ENCODE results near the gene PLPP2. TPM values are rescaled to one million over a fixed set of nuclear protein-coding genes. Genes with fewer than 3 reads are reported as not detected.

Gene PLPP2
- total RNA-seq (10.0 and 26.6 TPM in 2 replicates), polyA plus RNA-seq (1.8 and 18.6 TPM in 2 replicates), polyA minus RNA-seq (ENCODE audit: low replicate concordance) (18.5 and 49.3 TPM in 2 replicates)
- 1.6 and 21.8 TPM in 2 replicates for polyA plus RNA-seq (2012)

GRCh38 chr19:291006-291521, at the start of gene PLPP2:
TSS of gene PLPP2 (minus strand) at chr19:291403. CDS start at chr19:291336, 67 bp downstream.
- no peaks in the 10 kb centered on the region for H3K36me3 ChIP-seq (ENCODE audit: control insufficient read depth, insufficient read depth, low read length)
- no peaks in the 10 kb centered on the region for H3K9me3 ChIP-seq (ENCODE audit: control insufficient read depth, insufficient read depth, low read depth, low read length)
- peak within 1 kb of the TSS; percentile 59 for H3K4me2 ChIP-seq (ENCODE audit: extremely low read depth, insufficient read depth, low read length)
- peaks cover 3% of the 10 kb centered on the region for H3K4me1 ChIP-seq (ENCODE audit: control insufficient read depth, extremely low read depth, insufficient read depth, low read length)
- no peak for TF ChIP-seq EZH2 (IDR thresholded peaks at IDR 0.05; ENCODE audit: low read length, missing control alignments)
- no peak for TF ChIP-seq CTCF (conservative IDR thresholded peaks at IDR 0.05 in 1 of 2, IDR thresholded peaks at IDR 0.05 in 1 of 2; ENCODE audit: low read depth in 1 of 2, low read length in 2 of 2)
- H3K27ac ChIP-seq (ENCODE audit: insufficient read depth, low read length), result no peak within 1 kb of the TSS
- peak within 1 kb of the TSS; percentile 18 to 48 (median 36) for H3K4me3 ChIP-seq (replicated peaks in 1 of 4; ENCODE audit: control extremely low read depth in 1 of 4, insufficient read depth in 1 of 4, low read depth in 3 of 4, low read length in 4 of 4)
- H4K20me1 ChIP-seq (ENCODE audit: control insufficient read depth, extremely low read depth, insufficient read depth, low read length), result no peaks in the 10 kb centered on the region
- H3K27me3 ChIP-seq (ENCODE audit: control insufficient read depth, insufficient read depth, low read length), result peaks cover 31% of the 10 kb centered on the region
- H3K79me2 ChIP-seq (ENCODE audit: control insufficient read depth, insufficient read depth, low read length), result no peaks in the 10 kb centered on the region
- H2AFZ ChIP-seq (ENCODE audit: low read length), result no peak within 1 kb of the TSS
- no peak within 1 kb of the TSS for H3K9ac ChIP-seq (ENCODE audit: insufficient read depth, low read length)
- DNase-seq (ENCODE audit: low read depth in 2 of 2), result peak in 1 of 2 donors; percentile 23

DNA sequence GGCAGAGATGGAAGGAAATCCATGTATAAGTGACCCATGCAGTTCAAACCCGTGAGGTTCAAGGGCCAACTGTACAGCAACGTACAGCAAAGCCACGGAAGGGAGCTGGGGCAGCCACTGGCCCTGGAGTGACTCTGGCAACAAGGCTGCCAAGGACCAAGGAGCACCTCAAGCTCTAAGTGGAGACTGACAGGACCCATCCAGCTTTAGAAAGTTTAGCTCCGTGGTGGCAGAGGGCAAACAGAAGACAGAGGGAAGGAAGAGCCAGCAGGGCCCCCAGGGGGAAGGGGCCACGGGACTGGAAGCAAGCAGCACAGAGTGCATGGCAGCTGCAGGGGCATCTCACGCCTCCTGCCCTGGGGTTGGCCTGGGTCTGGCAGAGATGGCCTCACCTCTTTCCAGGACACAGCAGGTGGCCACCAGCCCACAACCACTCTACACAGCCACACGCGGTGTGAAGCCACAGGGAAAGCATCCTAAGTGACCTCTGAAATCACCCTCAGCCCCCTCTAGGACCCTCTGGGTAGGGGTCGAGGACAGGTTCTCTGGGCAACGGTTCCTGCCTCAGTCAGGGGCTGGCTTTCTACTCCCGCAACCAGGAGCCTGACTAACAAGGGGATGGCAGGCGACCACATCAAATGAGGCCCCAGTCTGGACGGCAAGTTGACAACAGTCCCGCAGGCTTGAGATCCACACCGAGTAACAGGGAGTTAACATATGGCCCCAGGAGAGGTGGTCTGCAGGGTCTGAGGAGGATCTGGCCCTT, 49.6 kb upstream of the PLPP2 start:
- H3K4me2 ChIP-seq (ENCODE audit: extremely low read depth, insufficient read depth, low read length), result peak overlapping the region; percentile 51
- H3K9ac ChIP-seq (ENCODE audit: insufficient read depth, low read length), result no peak overlapping the region
- no peaks in the 10 kb centered on the region for H3K27me3 ChIP-seq (ENCODE audit: control insufficient read depth, insufficient read depth, low read length)
- peaks cover 7% of the 10 kb centered on the region for H3K36me3 ChIP-seq (ENCODE audit: control insufficient read depth, insufficient read depth, low read length)
- peaks cover 74% of the 10 kb centered on the region for H3K79me2 ChIP-seq (ENCODE audit: control insufficient read depth, insufficient read depth, low read length)
- no peak overlapping the region for H2AFZ ChIP-seq (ENCODE audit: low read length)
- H4K20me1 ChIP-seq (ENCODE audit: control insufficient read depth, extremely low read depth, insufficient read depth, low read length), result no peaks in the 10 kb centered on the region
- peaks cover 7% of the 10 kb centered on the region for H3K4me1 ChIP-seq (ENCODE audit: control insufficient read depth, extremely low read depth, insufficient read depth, low read length)
- H3K27ac ChIP-seq (ENCODE audit: insufficient read depth, low read length), result no peak overlapping the region
- no peaks in the 10 kb centered on the region for H3K9me3 ChIP-seq (ENCODE audit: control insufficient read depth, insufficient read depth, low read depth, low read length)
- no peak for DNase-seq (ENCODE audit: low read depth in 2 of 2)
- H3K4me3 ChIP-seq (replicated peaks in 1 of 4; ENCODE audit: control extremely low read depth in 1 of 4, insufficient read depth in 1 of 4, low read depth in 3 of 4, low read length in 4 of 4), result no peak overlapping the region
- no peak for TF ChIP-seq CTCF (conservative IDR thresholded peaks at IDR 0.05 in 1 of 2, IDR thresholded peaks at IDR 0.05 in 1 of 2; ENCODE audit: low read depth in 1 of 2, low read length in 2 of 2)
- TF ChIP-seq EZH2 (IDR thresholded peaks at IDR 0.05; ENCODE audit: low read length, missing control alignments), result no peak

DNA sequence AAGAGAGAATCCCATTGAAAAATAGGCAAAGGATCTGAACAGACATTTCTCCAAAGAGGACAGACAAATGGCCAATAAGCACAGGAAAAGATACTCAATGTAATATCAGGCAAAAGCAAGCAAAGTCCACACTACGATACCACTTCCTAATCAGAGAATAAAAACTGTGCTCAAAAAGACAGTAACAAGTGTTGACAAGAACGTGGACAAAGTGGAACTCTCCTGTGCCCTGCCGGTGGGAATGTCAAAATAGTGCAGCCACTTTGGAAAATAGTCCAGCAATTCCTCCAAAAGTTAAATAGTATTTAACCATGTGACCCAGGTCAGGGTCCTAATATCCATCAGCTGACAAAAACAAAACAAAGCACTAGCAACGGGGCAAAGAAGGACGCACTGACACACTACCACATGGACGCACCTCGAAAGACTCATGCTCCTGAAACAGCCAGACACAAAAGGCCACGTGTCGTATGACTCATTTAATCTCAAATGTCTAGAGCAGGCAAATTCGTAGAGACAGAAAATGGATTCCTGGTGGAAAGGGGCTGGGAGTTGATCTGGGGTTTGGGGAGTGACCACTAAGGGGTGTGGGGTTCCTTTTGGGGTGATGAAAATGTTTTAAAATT, 48.2 kb upstream of the PLPP2 start:
- H3K4me2 ChIP-seq (ENCODE audit: extremely low read depth, insufficient read depth, low read length), result no peak overlapping the region
- no peak overlapping the region for H2AFZ ChIP-seq (ENCODE audit: low read length)
- peaks cover 4% of the 10 kb centered on the region for H3K4me1 ChIP-seq (ENCODE audit: control insufficient read depth, extremely low read depth, insufficient read depth, low read length)
- no peaks in the 10 kb centered on the region for H3K27me3 ChIP-seq (ENCODE audit: control insufficient read depth, insufficient read depth, low read length)
- peaks cover 15% of the 10 kb centered on the region for H3K36me3 ChIP-seq (ENCODE audit: control insufficient read depth, insufficient read depth, low read length)
- H3K27ac ChIP-seq (ENCODE audit: insufficient read depth, low read length), result no peak overlapping the region
- H3K9me3 ChIP-seq (ENCODE audit: control insufficient read depth, insufficient read depth, low read depth, low read length), result no peaks in the 10 kb centered on the region
- H3K79me2 ChIP-seq (ENCODE audit: control insufficient read depth, insufficient read depth, low read length), result peaks cover 88% of the 10 kb centered on the region
- no peak overlapping the region for H3K4me3 ChIP-seq (replicated peaks in 1 of 4; ENCODE audit: control extremely low read depth in 1 of 4, insufficient read depth in 1 of 4, low read depth in 3 of 4, low read length in 4 of 4)
- no peak overlapping the region for H3K9ac ChIP-seq (ENCODE audit: insufficient read depth, low read length)
- DNase-seq (ENCODE audit: low read depth in 2 of 2), result peak in 1 of 2 donors; percentile 64
- TF ChIP-seq CTCF (conservative IDR thresholded peaks at IDR 0.05 in 1 of 2, IDR thresholded peaks at IDR 0.05 in 1 of 2; ENCODE audit: low read depth in 1 of 2, low read length in 2 of 2) (no peak), EZH2 (IDR thresholded peaks at IDR 0.05; ENCODE audit: low read length, missing control alignments) (no peak)
- no peaks in the 10 kb centered on the region for H4K20me1 ChIP-seq (ENCODE audit: control insufficient read depth, extremely low read depth, insufficient read depth, low read length)

All from fibroblast of lung (primary cell).